ENCODE measurements around the gene RUVBL1.

Gene RUVBL1

DNA sequence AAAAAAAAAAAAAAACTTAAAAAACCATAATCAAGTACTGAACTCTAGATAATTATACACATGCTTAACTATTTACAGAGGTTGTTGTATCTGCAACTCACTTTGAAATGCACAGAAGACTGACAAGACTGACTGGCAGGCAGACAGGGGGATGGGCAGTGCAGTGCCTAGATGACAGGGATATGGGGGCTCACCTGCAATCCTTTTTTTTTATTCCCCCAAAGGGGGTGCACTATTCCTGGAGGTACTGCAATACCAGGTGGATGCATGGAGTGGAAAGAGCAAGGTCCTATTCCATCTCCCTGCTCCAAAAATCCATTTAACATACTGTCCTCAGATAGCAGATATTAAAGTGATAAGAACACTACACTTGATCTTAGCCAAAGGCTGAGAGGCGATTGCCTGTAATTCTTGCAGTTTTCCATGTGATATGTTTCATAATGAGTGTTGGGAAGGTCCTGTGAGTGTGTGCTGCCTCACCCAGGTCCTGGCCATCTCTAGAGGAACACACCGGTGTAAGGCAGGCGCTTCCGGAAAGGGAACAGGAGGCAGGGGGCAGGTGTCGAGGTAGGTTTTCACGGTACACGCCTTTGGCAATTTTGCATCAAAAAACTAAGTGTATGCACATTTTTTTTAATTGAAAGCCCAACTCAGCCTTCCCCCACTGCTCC is 48.6 kb downstream of the RUVBL1 start:
- no peak for TF ChIP-seq POLR2AphosphoS5 (IDR thresholded peaks at IDR 0.05; ENCODE audit: low read depth, low read length)
- TF ChIP-seq, protein P1, sequence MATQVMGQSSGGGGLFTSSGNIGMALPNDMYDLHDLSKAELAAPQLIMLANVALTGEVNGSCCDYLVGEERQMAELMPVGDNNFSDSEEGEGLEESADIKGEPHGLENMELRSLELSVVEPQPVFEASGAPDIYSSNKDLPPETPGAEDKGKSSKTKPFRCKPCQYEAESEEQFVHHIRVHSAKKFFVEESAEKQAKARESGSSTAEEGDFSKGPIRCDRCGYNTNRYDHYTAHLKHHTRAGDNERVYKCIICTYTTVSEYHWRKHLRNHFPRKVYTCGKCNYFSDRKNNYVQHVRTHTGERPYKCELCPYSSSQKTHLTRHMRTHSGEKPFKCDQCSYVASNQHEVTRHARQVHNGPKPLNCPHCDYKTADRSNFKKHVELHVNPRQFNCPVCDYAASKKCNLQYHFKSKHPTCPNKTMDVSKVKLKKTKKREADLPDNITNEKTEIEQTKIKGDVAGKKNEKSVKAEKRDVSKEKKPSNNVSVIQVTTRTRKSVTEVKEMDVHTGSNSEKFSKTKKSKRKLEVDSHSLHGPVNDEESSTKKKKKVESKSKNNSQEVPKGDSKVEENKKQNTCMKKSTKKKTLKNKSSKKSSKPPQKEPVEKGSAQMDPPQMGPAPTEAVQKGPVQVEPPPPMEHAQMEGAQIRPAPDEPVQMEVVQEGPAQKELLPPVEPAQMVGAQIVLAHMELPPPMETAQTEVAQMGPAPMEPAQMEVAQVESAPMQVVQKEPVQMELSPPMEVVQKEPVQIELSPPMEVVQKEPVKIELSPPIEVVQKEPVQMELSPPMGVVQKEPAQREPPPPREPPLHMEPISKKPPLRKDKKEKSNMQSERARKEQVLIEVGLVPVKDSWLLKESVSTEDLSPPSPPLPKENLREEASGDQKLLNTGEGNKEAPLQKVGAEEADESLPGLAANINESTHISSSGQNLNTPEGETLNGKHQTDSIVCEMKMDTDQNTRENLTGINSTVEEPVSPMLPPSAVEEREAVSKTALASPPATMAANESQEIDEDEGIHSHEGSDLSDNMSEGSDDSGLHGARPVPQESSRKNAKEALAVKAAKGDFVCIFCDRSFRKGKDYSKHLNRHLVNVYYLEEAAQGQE (IDR thresholded peaks at IDR 0.05; ENCODE audit: insufficient read depth in 1 of 2, low read depth in 2 of 2, low read length in 2 of 2) = no peak
- no peak for TF ChIP-seq SIN3A (IDR thresholded peaks at IDR 0.05; ENCODE audit: borderline replicate concordance, insufficient read depth, low read length)
- TF ChIP-seq TAF1 (IDR thresholded peaks at IDR 0.05; ENCODE audit: borderline replicate concordance, insufficient read depth, low read length) = no peak
- no peak for TF ChIP-seq FOXP2 (optimal IDR thresholded peaks at IDR 0.05; ENCODE audit: borderline replicate concordance, extremely low read depth, extremely low read length, insufficient read depth)

DNA sequence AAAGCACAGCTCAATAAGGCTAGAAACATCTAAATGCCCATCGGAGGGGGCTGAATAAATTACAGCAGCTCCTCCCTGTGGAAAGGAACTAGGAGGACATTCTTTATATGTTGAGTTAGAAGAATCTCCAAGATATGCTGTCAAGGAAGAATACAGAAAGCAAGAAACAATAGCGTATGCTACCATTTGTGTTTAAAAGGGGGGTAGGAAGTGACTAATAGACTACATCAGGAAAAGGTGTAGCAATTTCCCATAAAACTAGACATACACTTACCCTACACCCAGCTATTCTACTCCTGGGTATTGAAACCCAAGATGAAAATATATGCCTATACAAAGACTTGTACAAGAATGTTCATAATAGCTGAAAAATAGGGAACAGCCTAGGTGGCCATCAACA is 49.8 kb downstream of the RUVBL1 start:
- TF ChIP-seq POLR2AphosphoS5 (IDR thresholded peaks at IDR 0.05; ENCODE audit: low read depth, low read length) = no peak
- no peak for TF ChIP-seq FOXP2 (optimal IDR thresholded peaks at IDR 0.05; ENCODE audit: borderline replicate concordance, extremely low read depth, extremely low read length, insufficient read depth)
- no peak for TF ChIP-seq TAF1 (IDR thresholded peaks at IDR 0.05; ENCODE audit: borderline replicate concordance, insufficient read depth, low read length)
- TF ChIP-seq, protein P1 (IDR thresholded peaks at IDR 0.05; ENCODE audit: insufficient read depth in 1 of 2, low read depth in 2 of 2, low read length in 2 of 2) = no peak
- TF ChIP-seq SIN3A (IDR thresholded peaks at IDR 0.05; ENCODE audit: borderline replicate concordance, insufficient read depth, low read length) = no peak

DNA sequence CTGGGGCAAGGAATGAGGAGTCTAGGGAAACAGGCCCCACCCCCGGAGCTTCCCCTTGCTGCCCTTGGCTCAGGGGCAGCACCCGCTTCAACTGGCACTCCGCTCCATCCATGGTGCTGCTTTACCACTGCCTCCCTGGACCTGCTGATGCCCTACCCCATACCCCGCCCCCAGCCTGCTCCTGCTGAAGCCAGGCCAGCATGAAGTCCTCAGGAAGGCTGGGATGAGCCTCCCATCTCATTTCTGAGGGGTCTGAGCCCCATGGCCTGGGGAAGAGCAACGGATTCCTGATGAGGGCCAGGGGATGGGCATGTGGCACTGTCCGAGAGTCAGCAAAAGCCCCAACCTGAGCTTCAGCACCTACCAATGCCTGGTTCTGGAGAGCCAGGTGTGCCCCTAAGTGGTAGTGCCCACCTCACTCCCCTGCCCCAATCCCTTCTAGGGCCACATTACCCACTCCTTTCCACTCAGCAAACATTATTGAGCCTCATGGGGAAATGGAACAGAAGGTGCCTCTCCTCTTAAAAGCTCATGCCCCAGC is 50.4 kb downstream of the RUVBL1 start:
- TF ChIP-seq POLR2AphosphoS5 (IDR thresholded peaks at IDR 0.05; ENCODE audit: low read depth, low read length) = no peak
- TF ChIP-seq FOXP2 (optimal IDR thresholded peaks at IDR 0.05; ENCODE audit: borderline replicate concordance, extremely low read depth, extremely low read length, insufficient read depth) = no peak
- TF ChIP-seq SIN3A (IDR thresholded peaks at IDR 0.05; ENCODE audit: borderline replicate concordance, insufficient read depth, low read length) = no peak
- no peak for TF ChIP-seq TAF1 (IDR thresholded peaks at IDR 0.05; ENCODE audit: borderline replicate concordance, insufficient read depth, low read length)
- TF ChIP-seq, protein P1 (IDR thresholded peaks at IDR 0.05; ENCODE audit: insufficient read depth in 1 of 2, low read depth in 2 of 2, low read length in 2 of 2) = no peak

DNA sequence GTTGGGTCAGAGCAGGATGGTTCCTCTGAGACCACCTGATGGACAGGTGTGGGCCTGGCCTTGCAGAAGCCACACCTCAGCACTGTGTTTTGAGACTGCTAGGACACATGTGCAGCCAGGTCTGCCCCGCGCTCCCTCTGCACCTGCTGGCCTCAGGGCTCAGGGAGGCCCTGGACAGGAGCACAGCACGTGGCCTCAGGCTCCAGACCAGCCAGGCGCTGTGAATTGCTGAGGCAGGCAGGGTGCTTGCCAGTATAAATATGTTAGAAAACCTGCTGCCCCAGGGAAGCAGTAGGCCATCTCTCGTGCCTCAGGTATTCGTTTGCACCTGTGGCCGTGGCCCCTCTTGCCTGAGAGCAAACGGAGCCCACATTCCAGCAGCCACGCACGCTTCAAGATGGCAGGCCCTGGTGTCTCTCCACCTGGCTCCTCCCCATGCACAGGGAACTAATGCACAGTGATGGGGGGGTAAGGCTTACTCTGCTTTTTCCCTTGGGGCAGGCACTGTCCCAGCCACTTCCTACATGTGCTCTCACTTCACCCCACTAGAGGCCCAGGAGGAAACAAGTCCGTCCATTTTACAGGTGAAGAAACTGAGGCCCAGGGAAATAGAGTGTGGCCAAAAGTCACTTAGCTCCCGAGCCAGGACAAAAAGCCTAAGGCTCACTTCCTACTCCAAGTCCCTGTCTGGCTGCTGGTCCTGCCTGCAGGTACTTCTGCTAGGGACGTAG is 51.0 kb downstream of the RUVBL1 start:
- TF ChIP-seq, protein P1 (IDR thresholded peaks at IDR 0.05; ENCODE audit: insufficient read depth in 1 of 2, low read depth in 2 of 2, low read length in 2 of 2) = no peak
- no peak for TF ChIP-seq TAF1 (IDR thresholded peaks at IDR 0.05; ENCODE audit: borderline replicate concordance, insufficient read depth, low read length)
- TF ChIP-seq FOXP2 (optimal IDR thresholded peaks at IDR 0.05; ENCODE audit: borderline replicate concordance, extremely low read depth, extremely low read length, insufficient read depth) = no peak
- TF ChIP-seq SIN3A (IDR thresholded peaks at IDR 0.05; ENCODE audit: borderline replicate concordance, insufficient read depth, low read length) = no peak
- no peak for TF ChIP-seq POLR2AphosphoS5 (IDR thresholded peaks at IDR 0.05; ENCODE audit: low read depth, low read length)

Measured in PFSK-1 (cell line).